ENCODE data around the gene ATP8B1. TPM values are rescaled to one million over a fixed set of nuclear protein-coding genes. Genes with fewer than 3 reads are reported as not detected.

Gene ATP8B1
- total RNA-seq, 1 experiment from 2014 or later: 1.1 TPM

DNA sequence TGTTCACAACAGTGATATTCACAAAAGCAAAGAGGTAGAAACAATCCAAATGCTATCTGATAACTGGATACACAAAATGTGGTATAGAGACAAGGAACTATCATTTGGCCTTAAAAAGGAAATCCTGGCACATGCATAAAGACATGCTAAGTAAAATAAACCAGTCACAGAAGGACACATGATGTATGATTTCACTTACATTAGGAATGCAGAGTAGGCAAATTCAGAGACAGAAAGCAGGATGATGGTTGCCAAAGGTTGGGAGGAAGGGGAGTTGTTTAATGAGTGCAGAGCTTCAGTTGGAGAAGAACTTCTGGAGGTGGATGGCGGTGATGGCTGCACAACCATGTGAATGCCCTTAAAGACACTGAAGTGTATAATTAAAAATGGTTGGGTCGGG, 38.1 kb downstream of the ATP8B1 start:
- DNase-seq: no peak
- no peak overlapping the region for H3K4me2 ChIP-seq (ENCODE audit: insufficient read depth, insufficient read length, low read length)
- no peak overlapping the region for H3K27ac ChIP-seq (ENCODE audit: insufficient read length, low read depth, low read length)
- H2BK5ac ChIP-seq (ENCODE audit: insufficient read length, low read length): no peak overlapping the region
- H3K79me1 ChIP-seq (ENCODE audit: insufficient read depth, low read depth, low read length, poor library complexity, severe bottlenecking): no peaks in the 10 kb centered on the region
- H3K18ac ChIP-seq (ENCODE audit: insufficient read length, low read depth, low read length): no peak overlapping the region
- no peaks in the 10 kb centered on the region for H4K20me1 ChIP-seq (ENCODE audit: control insufficient read depth, insufficient read depth, insufficient read length)
- H4K5ac ChIP-seq (ENCODE audit: insufficient read length, low read depth, low read length): no peak overlapping the region
- H3K27me3 Mint-ChIP-seq (ENCODE audit: low read depth): no peaks in the 10 kb centered on the region
- no peak overlapping the region for H3K4ac ChIP-seq (ENCODE audit: low read depth, low read length)
- no peak overlapping the region for H2BK20ac ChIP-seq (ENCODE audit: low read depth, low read length, poor library complexity, severe bottlenecking)
- no peaks in the 10 kb centered on the region for H3K27me3 ChIP-seq (ENCODE audit: insufficient read depth, low read length)
- no peaks in the 10 kb centered on the region for H3K9me3 Mint-ChIP-seq
- TF ChIP-seq, protein P1, sequence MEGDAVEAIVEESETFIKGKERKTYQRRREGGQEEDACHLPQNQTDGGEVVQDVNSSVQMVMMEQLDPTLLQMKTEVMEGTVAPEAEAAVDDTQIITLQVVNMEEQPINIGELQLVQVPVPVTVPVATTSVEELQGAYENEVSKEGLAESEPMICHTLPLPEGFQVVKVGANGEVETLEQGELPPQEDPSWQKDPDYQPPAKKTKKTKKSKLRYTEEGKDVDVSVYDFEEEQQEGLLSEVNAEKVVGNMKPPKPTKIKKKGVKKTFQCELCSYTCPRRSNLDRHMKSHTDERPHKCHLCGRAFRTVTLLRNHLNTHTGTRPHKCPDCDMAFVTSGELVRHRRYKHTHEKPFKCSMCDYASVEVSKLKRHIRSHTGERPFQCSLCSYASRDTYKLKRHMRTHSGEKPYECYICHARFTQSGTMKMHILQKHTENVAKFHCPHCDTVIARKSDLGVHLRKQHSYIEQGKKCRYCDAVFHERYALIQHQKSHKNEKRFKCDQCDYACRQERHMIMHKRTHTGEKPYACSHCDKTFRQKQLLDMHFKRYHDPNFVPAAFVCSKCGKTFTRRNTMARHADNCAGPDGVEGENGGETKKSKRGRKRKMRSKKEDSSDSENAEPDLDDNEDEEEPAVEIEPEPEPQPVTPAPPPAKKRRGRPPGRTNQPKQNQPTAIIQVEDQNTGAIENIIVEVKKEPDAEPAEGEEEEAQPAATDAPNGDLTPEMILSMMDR (conservative IDR thresholded peaks at IDR 0.05): no peak
- no peaks in the 10 kb centered on the region for H3K4me1 ChIP-seq (ENCODE audit: insufficient read depth, low read length)
- no peaks in the 10 kb centered on the region for H3K9me3 ChIP-seq (ENCODE audit: control insufficient read depth, low read depth, low read length)
- H4K91ac ChIP-seq (ENCODE audit: insufficient read length, low read depth, low read length): no peak overlapping the region
- no peaks in the 10 kb centered on the region for H3K4me1 Mint-ChIP-seq
- no peak overlapping the region; a peak in 1 of 7 replicates for H3K27ac Mint-ChIP-seq
- no peak overlapping the region for H3K14ac ChIP-seq (ENCODE audit: insufficient read depth, low read length)
- no peak overlapping the region for H3K56ac ChIP-seq (ENCODE audit: insufficient read length, low read depth, low read length)
- WGBS (ENCODE audit: extremely low coverage, insufficient read length, low lambda C conversion rate): no CpG with 5 or more reads among the region's 2 CpGs
- H3K4me3 Mint-ChIP-seq: no peak overlapping the region
- no peak overlapping the region for H3K9ac ChIP-seq (ENCODE audit: extremely low read depth, insufficient read length, low read length)
- H3K23me2 ChIP-seq (ENCODE audit: insufficient read length, low read depth, low read length, poor library complexity, severe bottlenecking): no peaks in the 10 kb centered on the region
- no peak overlapping the region for H2AK5ac ChIP-seq (ENCODE audit: insufficient read length, low read length)
- H3T11ph ChIP-seq (ENCODE audit: low read length): no peak overlapping the region
- no peak overlapping the region for H4K8ac ChIP-seq (replicated peaks; ENCODE audit: insufficient read length, low read depth, low read length)
- H2BK15ac ChIP-seq (ENCODE audit: low read depth, low read length): no peak overlapping the region
- H2BK120ac ChIP-seq (ENCODE audit: low read depth, low read length, poor library complexity, severe bottlenecking): no peak overlapping the region
- H3K23ac ChIP-seq (ENCODE audit: insufficient read length, low read depth, low read length): no peak overlapping the region
- H3K79me2 ChIP-seq (ENCODE audit: insufficient read depth, low read length): no peaks in the 10 kb centered on the region
- H2AFZ ChIP-seq (ENCODE audit: low read length): no peak overlapping the region
- H2BK12ac ChIP-seq (ENCODE audit: insufficient read length, low read depth, low read length): no peak overlapping the region
- H3K36me3 Mint-ChIP-seq (ENCODE audit: insufficient read depth in 1 of 3, low read depth in 3 of 3): no peaks in the 10 kb centered on the region; a peak in 1 of 7 replicates

Data from H9 (cell line).